ENCODE data around the gene METTL27.

GRCh38 chr7:73882047-73882402, 39.7 kb upstream of the METTL27 start:
- TF ChIP-seq, protein P1, sequence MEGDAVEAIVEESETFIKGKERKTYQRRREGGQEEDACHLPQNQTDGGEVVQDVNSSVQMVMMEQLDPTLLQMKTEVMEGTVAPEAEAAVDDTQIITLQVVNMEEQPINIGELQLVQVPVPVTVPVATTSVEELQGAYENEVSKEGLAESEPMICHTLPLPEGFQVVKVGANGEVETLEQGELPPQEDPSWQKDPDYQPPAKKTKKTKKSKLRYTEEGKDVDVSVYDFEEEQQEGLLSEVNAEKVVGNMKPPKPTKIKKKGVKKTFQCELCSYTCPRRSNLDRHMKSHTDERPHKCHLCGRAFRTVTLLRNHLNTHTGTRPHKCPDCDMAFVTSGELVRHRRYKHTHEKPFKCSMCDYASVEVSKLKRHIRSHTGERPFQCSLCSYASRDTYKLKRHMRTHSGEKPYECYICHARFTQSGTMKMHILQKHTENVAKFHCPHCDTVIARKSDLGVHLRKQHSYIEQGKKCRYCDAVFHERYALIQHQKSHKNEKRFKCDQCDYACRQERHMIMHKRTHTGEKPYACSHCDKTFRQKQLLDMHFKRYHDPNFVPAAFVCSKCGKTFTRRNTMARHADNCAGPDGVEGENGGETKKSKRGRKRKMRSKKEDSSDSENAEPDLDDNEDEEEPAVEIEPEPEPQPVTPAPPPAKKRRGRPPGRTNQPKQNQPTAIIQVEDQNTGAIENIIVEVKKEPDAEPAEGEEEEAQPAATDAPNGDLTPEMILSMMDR (IDR thresholded peaks at IDR 0.05), result no peak
- no peak for TF ChIP-seq POLR2AphosphoS5 (IDR thresholded peaks at IDR 0.05)
- TF ChIP-seq POLR2A (IDR thresholded peaks at IDR 0.05), result no peak
- no peak for TF ChIP-seq EP300 (IDR thresholded peaks at IDR 0.05)

Data from suprapubic skin (tissue), 4 donors.